ENCODE measurements around the gene SPEF2. TPM values are rescaled to one million over a fixed set of nuclear protein-coding genes. Genes with fewer than 3 reads are reported as not detected.

Gene SPEF2
- total RNA-seq, 1 experiment from 2014 or later = 4.0 TPM

DNA sequence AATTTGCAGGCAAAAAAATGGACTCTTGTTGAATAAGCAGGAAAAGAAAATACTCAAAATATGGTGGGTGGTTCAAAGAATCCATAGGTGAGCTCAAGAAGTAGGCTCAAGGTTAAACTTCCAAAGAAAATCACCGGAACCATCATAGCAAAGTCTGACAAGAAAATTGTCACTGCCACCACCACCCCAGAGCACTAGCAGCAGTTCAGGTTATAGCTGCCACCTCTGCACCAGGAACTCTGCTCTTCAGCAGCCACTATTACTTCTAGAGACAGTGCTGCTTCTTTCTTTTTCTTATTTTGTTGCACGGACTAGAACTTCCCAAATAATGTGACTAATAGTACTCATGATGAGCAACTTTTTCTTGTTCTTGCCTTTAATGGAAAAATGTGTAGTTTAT, 70.3 kb downstream of the SPEF2 start:
- H3K9me3 Mint-ChIP-seq (ENCODE audit: unreplicated experiment) = no peaks in the 10 kb centered on the region
- intact Hi-C loops (cut with micrococcal nuclease; ENCODE audit: unreplicated experiment) = no loop called here
- Histone ChIP-seq H3K4me3 (ENCODE audit: low read depth, low read length) (no peak overlapping the region), H3K9me3 (no peaks in the 10 kb centered on the region), H3K4me1 (no peaks in the 10 kb centered on the region), H3K27me3 (replicated peaks; ENCODE audit: control insufficient read depth, insufficient read depth, low read length) (no peaks in the 10 kb centered on the region), H3K36me3 (ENCODE audit: control insufficient read depth, insufficient read depth, low read length) (no peaks in the 10 kb centered on the region)
- TF ChIP-seq, protein P1, sequence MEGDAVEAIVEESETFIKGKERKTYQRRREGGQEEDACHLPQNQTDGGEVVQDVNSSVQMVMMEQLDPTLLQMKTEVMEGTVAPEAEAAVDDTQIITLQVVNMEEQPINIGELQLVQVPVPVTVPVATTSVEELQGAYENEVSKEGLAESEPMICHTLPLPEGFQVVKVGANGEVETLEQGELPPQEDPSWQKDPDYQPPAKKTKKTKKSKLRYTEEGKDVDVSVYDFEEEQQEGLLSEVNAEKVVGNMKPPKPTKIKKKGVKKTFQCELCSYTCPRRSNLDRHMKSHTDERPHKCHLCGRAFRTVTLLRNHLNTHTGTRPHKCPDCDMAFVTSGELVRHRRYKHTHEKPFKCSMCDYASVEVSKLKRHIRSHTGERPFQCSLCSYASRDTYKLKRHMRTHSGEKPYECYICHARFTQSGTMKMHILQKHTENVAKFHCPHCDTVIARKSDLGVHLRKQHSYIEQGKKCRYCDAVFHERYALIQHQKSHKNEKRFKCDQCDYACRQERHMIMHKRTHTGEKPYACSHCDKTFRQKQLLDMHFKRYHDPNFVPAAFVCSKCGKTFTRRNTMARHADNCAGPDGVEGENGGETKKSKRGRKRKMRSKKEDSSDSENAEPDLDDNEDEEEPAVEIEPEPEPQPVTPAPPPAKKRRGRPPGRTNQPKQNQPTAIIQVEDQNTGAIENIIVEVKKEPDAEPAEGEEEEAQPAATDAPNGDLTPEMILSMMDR (IDR thresholded peaks at IDR 0.05; ENCODE audit: insufficient read depth in 1 of 2, low read depth in 1 of 2, low read length in 1 of 2, severe bottlenecking in 1 of 2, unreplicated experiment in 1 of 2) = no peak
- H3K4me3 Mint-ChIP-seq (ENCODE audit: unreplicated experiment) = no peak overlapping the region
- BruUV-seq (replicated peaks) = no TSS peak
- ChIA-PET POLR2A (no interaction called here), CTCF (interaction anchor here (0.6 kb wide), 1 partner anchor 238 kb away, joined by 5 read pairs; no protein-coding TSS in a partner anchor)
- no peaks in the 10 kb centered on the region for H3K36me3 Mint-ChIP-seq (ENCODE audit: insufficient read depth, unreplicated experiment)
- no peaks in the 10 kb centered on the region for H3K27me3 Mint-ChIP-seq (ENCODE audit: insufficient read depth, unreplicated experiment)
- H3K27ac Mint-ChIP-seq (ENCODE audit: unreplicated experiment) = no peak overlapping the region
- H3K4me1 Mint-ChIP-seq (ENCODE audit: low read depth, unreplicated experiment) = peaks cover 5% of the 10 kb centered on the region
- no peak for DNase-seq

DNA sequence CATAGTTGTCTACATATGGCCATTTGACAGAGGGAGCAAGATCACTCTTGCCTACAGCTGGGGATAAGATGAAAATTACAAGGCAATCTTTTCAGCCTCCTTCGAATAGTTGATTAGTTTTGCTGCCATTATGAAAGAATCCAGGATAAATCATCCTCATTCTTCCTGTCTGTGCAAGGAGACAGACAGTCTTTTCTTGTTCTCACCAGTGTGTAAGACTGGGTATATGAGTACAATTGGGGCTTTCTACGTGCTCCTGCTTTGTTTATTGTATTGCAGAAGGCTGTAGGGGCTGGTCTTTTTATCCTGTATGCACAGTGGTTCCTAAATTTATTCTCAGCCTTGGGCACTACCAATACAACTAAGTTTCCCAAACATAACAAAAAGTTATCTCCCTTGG, 76.8 kb downstream of the SPEF2 start:
- Mint-ChIP-seq H3K27me3 (ENCODE audit: insufficient read depth, unreplicated experiment) (peaks cover 16% of the 10 kb centered on the region), H3K27ac (ENCODE audit: unreplicated experiment) (no peak overlapping the region), H3K9me3 (ENCODE audit: unreplicated experiment) (no peaks in the 10 kb centered on the region), H3K4me1 (ENCODE audit: low read depth, unreplicated experiment) (no peaks in the 10 kb centered on the region), H3K36me3 (ENCODE audit: insufficient read depth, unreplicated experiment) (no peaks in the 10 kb centered on the region), H3K4me3 (ENCODE audit: unreplicated experiment) (no peak overlapping the region)
- Histone ChIP-seq H3K9me3 (no peaks in the 10 kb centered on the region), H3K4me1 (no peaks in the 10 kb centered on the region), H3K4me3 (ENCODE audit: low read depth, low read length) (no peak overlapping the region), H3K27me3 (replicated peaks; ENCODE audit: control insufficient read depth, insufficient read depth, low read length) (no peaks in the 10 kb centered on the region), H3K36me3 (ENCODE audit: control insufficient read depth, insufficient read depth, low read length) (no peaks in the 10 kb centered on the region)
- no TSS peak for BruUV-seq (replicated peaks)
- no peak for DNase-seq
- POLR2A ChIA-PET = no interaction called here
- intact Hi-C loops (cut with micrococcal nuclease; ENCODE audit: unreplicated experiment) = no loop called here
- CTCF ChIA-PET = no interaction called here
- TF ChIP-seq, protein P1 (IDR thresholded peaks at IDR 0.05; ENCODE audit: insufficient read depth in 1 of 2, low read depth in 1 of 2, low read length in 1 of 2, severe bottlenecking in 1 of 2, unreplicated experiment in 1 of 2) = no peak

DNA sequence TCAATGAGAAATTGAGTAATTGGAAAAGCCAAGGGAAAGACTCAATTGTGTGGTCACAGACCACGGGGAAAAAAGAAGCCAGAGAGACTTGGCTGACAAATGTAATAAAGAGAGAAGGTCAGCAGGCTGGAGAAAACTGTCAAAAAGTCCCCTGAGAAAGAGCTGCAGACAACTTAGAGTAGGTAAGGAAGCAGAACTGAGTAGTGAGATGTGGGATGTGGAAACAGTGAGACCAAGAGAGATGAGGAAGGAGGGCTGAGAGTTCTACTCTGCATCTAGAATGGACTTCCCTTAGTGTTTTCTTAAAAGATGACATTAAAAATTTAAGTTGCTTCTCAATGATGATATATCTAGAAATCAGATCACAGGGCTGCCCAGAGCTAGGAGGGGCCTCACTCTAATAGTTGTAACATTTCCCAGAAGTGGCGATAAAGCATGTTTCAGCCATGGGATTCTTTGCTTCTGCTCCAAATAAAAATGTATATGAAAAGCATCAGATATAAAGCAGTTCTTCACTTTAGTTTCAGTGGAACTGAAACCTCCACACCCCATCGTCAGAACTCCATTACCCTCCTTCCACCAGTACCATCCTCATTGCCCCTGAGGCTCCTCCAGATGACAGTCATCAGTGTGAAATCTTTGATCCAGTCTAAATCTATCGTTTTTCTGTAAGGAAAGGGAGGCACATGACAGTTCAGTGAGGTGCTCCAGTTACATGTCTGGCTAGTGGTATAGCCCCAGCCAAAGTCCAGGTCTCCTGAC, 80.6 kb downstream of the SPEF2 start:
- Histone ChIP-seq H3K4me3 (ENCODE audit: low read depth, low read length) (no peak overlapping the region), H3K9me3 (no peaks in the 10 kb centered on the region), H3K36me3 (ENCODE audit: control insufficient read depth, insufficient read depth, low read length) (no peaks in the 10 kb centered on the region), H3K4me1 (no peaks in the 10 kb centered on the region), H3K27me3 (replicated peaks; ENCODE audit: control insufficient read depth, insufficient read depth, low read length) (no peaks in the 10 kb centered on the region)
- Mint-ChIP-seq H3K27ac (ENCODE audit: unreplicated experiment) (no peak overlapping the region), H3K4me1 (ENCODE audit: low read depth, unreplicated experiment) (no peaks in the 10 kb centered on the region), H3K36me3 (ENCODE audit: insufficient read depth, unreplicated experiment) (no peaks in the 10 kb centered on the region), H3K4me3 (ENCODE audit: unreplicated experiment) (no peak overlapping the region), H3K27me3 (ENCODE audit: insufficient read depth, unreplicated experiment) (peaks cover 20% of the 10 kb centered on the region), H3K9me3 (ENCODE audit: unreplicated experiment) (no peaks in the 10 kb centered on the region)
- POLR2A ChIA-PET = no interaction called here
- BruUV-seq (replicated peaks) = no TSS peak
- DNase-seq = no peak
- intact Hi-C loops (cut with micrococcal nuclease; ENCODE audit: unreplicated experiment) = no loop called here
- TF ChIP-seq, protein P1 (IDR thresholded peaks at IDR 0.05; ENCODE audit: insufficient read depth in 1 of 2, low read depth in 1 of 2, low read length in 1 of 2, severe bottlenecking in 1 of 2, unreplicated experiment in 1 of 2) = no peak
- CTCF ChIA-PET = no interaction called here

Data from Caco-2 (cell line).